Cardiac ventricle fibroblast (primary cell): ENCODE results near the gene C4BPA. TPM values are rescaled to one million over a fixed set of nuclear protein-coding genes. Genes with fewer than 3 reads are reported as not detected.

Experiments used
- total RNA-seq: library from RNA; depleted of rRNA; stranded (reverse); fragments of >200 nt; gene quantifications from 2 replicates; pipeline ENCODE4 v1.2.3, GENCODE V29; 2015

The C4BPA gene
- not detected in 2 replicates for total RNA-seq

DNA sequence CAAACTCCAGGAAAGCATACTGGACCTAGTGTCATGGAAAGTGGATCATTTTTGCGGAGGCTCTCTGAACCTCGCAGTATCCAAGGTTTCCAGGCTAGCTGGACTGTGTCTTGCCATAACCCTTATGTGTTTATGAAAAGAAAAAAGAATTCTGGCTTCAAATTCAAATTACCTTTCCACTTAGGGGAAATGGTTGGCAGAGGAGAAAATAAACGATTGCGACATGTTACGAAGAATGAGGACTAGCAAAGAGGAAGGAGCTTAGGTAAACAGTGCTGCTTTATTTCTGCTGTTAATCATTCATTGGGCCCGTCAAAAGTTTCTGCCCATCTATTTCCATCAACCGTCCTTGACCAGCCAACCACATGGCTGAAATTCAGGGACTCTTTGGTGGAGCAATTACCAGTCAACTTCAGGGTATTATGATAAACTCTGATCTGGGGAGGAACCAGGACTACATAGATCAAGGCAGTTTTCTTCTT lies at the start of gene C4BPA:
Gene C4BPA (plus strand): TSS at position 342 of the 482 bp plus-strand sequence. CDS start 8,793 bp downstream, outside the sequence.

DNA sequence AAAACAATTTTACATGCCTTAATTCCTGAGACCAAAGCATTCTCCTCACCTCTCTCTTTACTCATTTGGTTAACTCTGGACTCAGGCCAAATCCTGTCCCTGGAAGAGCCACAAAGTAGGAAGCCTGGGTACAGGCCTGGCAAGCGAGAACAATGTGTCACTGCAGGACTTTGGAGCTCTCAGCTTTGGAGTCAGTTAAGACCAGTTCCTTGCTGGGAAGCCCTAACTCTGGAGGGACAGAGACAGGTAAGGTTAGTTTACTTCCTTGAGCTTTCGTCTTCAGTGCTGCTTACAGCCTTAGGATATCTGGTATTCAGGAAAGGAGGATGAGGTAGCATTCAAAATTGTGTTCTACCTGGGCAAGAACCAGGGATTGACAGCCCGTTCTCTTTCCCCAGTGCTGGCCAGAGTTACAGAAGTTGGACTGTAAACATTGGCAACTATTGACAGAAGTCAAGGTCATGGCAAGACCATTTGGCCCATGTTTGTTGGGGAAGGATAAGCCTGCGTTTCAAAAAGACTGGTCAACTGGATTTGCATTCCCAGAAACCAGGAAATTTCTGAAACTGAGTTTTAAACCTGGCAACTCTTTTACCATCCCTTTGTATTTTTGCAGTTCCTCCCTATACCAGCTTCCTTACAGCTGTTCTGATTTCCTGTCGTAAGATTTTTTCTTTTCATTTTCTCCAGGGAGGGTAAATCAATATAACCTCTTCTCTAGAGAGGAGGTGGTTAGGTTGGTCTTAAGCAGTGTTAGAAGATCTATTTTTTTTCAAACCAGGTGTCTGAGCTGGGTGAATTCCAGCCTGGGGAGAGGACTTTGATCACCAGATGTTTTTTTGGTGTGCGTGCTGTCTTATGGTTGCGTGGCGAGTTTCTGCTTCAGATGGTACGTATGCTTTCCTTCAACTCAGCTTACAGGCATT lies 15.1 kb upstream of the C4BPA start, which contains the start of gene C4BPB:
Gene C4BPB (plus strand): TSS at position 160 of the 926 bp plus-strand sequence. CDS start 672 bp downstream, at position 832.

Other genes with a start within 250 kb of the C4BPA start
- gene IL20, start 238.6 kb upstream of the C4BPA start, total RNA-seq = not detected in 2 replicates
- 0.12 TPM in 1 of 2 replicates, not detected in the other for gene IL24, start 206.8 kb upstream of the C4BPA start, total RNA-seq
- 1.3 and 1.6 TPM in 2 replicates for gene FCMR, start 182.3 kb upstream of the C4BPA start, total RNA-seq
- not detected in 2 replicates for gene PIGR, start 157.8 kb upstream of the C4BPA start, total RNA-seq
- not detected in 2 replicates for gene FCAMR, start 133.8 kb upstream of the C4BPA start, total RNA-seq
- not detected in 2 replicates for gene C1orf116, start 71.5 kb upstream of the C4BPA start, total RNA-seq
- 3.4 and 4.4 TPM in 2 replicates for gene YOD1, start 53.0 kb upstream of the C4BPA start, total RNA-seq
- gene PFKFB2, start 51.0 kb upstream of the C4BPA start, total RNA-seq = 3.3 and 3.4 TPM in 2 replicates
- not detected in 2 replicates for gene C4BPB, start 15.4 kb upstream of the C4BPA start, total RNA-seq
- 13.8 and 18.7 TPM in 2 replicates for gene CD55, start 217.4 kb downstream of the C4BPA start, total RNA-seq